NCI-H128 (cell line): ENCODE measurements around the gene NEDD4L.

Experiments used
- DNase-seq: peaks from one replicate; lab custom pipeline; 2025; ENCODE audit not compliant: unreplicated experiment; lab: John Stamatoyannopoulos, UW

The NEDD4L gene

DNA sequence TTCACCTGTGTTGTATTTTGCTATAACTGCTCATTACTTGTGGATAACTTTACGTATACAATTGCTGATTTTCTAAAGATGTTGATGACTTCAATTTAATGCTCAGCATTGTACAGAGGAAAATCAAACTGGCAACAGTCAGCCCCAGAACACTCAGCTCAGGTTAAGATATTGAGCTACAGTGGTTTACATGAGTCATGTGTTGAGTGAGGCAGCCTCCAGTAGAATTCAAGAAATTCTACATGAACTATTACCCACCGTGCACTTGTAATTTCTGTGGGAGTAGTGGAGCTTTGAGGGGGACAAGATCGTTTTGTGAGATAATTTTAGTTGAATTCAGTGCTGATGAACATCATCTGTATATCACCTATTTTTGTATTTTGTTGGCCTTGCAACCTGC lies 292.6 kb downstream of the NEDD4L start:
- no peak for DNase-seq

DNA sequence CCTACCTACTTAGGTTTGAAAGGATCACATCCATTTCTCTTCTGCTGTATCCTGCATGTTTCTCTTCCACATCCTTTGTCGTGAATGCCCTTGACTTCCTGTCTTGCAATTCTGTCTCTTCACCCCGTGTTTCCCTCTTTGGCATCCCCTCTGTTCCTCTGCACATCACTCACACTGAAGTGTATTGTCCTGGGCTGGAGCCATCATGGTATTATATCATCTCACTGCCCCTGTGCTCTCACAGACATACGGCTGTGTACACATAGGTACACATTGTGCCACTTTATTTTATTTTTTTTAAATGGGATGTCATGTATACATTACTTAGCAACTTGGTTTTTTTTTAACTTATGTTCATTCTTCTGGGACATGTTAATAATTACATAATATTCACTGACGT lies 293.3 kb downstream of the NEDD4L start:
- DNase-seq: no peak

DNA sequence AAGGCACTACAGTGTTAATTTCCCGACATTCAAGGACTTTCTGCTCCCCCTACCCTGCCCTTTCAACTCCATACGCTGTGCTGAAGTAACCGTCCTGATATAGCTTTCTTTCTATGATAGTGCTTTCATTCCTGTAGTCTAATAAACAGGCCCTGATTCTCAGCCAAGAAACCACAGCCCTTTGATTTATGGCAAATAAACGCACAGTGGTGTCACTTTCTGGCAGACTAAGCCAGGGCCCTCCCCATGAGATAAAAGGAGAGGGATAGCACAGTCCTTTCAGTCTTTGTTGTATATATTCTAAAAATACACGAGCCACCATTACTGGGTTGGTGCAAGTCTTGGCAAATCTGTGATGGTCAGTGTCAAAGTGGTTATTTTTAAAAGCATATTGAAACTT lies 293.7 kb downstream of the NEDD4L start:
- no peak for DNase-seq

DNA sequence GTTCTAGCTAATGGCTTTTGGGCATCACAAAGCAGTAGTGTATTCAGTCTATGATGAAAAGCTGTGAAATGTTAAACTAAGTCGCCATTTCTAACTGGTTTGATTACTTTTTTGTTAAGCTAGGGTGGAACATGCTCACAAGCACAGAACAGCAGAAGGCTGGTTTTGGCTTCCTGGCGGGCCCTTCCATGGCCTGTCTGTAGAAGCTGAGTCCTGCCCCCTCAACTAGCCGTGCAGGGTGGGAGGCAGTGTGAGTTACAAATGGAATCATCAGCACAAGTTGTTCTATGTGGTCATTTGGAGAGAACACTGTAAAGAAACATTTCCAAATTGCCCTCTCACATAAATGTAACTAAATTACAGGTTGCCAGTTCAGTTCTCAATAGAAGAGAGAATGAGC lies 294.1 kb downstream of the NEDD4L start:
- no peak for DNase-seq

DNA sequence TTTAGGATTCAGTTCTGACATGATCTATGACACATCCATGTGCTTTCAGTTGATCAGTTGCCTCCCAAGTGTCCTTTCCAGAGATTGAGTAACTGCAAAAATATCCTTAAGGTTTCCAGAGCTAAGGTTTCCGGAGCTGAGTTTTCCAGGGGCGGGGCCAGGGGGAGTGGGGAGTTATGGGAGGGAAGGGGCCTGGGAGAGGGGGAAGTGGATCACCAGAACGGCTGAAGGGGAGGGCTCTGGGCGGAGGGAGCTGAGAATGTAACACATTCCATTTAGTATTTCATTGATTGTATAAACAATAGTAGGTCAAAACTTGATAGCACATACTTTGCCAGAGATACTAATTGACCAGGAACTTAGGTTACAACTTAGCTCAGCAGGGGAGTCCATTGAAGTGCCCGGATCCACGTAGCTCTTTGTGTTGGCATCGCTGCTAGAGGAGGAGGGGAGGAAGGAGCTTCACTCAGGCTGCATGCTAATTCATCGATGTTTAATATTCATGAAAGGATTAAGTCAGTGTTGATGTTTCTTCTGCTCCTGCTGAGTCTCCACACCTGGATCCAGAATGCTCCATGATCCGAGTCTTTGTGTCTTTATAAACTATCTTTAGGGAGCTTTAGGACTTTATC lies 295.1 kb downstream of the NEDD4L start:
- peak; percentile 61 for DNase-seq

DNA sequence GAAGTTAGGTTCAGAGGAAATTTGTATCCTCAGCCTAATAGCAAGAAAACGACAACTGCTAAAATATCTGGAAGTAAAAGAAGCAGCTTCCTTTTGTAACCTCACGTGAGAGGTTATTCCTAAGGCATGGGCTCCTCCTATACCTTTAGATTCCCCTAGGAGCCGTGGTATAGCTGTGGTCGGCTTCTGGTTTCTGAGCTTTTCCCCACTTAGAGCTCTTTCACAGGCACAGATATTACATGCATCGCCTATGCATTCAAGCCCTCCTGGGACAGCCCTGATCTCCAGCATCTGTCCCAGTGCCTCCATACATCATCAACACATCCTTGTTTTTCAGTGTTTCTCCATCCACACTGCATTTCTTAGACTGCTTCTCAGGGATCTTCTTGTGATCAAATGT lies 295.9 kb downstream of the NEDD4L start:
- DNase-seq: no peak

DNA sequence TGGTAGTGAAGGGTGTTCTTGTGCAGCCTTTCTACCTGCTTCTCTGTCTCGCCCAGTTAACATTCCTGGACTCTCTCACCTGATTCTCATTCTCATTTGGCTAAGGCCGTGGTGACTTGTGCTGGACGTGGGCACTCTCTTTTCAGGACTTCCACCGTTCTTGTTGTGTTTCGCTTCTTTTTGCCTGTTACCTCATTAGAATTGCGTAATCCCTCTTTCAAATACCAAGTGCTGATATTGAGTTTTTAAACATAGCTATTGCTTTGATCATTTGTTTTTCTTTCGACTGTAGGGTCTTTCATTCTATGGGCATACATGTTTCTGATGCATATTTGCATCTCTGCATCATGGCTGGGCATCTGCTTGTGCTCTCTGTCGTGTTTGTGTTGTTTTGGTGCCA lies 297.9 kb downstream of the NEDD4L start:
- DNase-seq: no peak

DNA sequence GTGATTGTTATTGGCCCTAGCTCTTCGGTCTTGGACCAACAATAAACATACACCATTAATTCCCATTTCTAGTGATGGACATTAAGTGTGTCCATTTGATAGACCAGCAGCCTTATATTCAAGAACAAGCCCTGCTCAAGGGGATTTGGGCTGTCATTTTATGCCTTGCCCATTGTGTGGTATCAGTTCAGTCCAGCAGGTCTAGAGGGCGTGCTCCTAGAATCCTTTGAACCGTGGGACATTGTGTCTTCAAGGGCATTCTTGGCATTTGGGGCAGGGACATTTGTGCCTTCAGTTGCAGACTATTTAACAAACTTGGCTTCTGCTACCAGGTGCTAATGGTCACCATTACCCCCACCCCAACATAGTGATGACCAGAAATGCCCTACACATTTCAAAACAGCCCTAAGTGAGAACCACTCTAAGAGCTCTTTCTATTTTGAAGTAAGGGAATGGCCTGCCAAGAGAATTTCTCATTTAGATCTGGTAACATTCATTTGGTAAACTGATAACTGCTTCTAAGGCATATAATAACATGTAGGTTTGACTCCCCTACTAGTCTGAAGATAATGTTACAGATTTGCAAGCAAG lies 300.1 kb downstream of the NEDD4L start:
- no peak for DNase-seq

DNA sequence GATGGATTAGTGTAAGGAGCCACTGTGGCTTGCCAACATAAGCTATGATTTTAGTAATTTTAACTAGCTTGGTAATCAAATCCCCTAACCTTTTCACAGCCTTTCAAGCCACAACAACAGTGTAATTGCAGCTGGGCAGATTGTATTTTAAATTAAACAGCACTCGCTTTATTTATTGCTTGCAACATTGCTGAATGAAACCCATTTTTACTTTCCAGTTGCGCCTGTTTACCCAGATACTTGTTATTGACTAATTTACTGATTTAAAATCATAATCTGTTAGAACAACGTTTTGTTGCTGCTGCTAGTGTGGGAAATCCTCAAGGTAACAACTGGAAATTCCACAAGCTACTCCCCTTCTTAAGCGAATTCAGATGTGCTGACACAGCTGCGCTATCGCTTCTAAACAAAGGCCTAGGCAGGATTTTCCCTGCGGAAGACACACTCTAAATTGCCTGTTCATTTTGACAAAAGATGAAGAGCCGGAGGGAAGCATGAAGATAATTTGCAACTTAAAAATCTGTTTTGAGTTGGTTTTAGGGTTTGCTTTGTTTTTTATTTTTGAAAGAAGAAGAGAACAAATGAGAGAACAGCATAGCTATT lies 300.9 kb downstream of the NEDD4L start:
- DNase-seq: no peak

DNA sequence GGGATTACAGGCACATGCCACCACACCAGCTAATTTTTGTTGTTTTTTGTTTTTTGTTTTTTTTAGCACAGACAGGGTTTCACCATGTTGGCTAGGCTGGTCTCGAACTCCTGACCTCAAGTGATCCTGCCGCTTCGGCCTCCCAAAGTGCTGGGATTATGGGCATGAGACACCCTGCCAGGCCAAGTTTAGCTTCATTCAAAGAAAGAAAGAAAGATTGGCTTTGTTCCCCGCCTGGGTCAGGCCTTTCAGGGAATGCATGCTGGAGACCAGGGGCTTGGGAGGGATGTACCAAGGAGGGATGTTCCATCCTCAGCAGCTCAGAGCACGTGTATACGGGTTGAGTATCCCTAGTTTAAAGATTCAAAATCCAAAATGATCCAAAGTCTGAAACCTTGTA lies 301.8 kb downstream of the NEDD4L start:
- DNase-seq: no peak

DNA sequence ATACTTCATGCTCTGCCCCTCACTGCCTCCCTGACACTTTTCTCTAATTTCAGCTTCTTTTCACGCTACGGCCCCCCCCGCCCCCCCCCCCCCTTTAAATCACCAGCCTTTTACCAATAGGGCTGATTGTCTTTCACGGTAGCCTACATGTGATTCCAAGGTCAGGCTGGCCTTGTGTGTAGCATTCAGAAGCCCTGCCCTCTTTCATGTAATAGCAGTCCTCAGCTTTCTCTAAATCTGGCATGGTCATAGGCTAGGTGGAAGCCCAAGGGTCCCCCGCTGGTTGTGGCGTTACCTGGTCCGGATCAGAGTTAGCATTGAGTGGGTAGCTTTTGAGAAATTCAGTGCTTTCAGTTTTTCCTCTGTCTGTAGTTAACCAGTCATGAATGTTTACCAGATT lies 303.1 kb downstream of the NEDD4L start:
- DNase-seq: no peak

DNA sequence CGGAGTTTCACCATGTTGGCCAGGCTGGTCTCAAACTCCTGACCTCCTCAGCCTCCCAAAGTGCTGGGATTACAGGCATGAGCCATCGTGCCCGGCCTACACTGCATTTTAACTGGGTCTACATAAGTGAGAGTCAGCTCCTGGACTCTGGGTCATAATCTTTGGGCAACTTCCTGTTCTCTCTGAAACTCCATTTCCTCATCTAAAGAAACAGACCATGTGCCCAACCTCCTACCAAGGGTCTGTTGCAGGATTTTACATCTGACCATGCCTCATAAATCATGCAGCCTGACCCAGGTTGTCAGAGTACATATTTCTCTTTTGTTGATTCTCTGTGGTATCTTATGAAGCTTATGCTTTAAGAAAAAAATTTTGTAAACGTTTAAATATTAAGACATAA lies 304.5 kb downstream of the NEDD4L start:
- no peak for DNase-seq

DNA sequence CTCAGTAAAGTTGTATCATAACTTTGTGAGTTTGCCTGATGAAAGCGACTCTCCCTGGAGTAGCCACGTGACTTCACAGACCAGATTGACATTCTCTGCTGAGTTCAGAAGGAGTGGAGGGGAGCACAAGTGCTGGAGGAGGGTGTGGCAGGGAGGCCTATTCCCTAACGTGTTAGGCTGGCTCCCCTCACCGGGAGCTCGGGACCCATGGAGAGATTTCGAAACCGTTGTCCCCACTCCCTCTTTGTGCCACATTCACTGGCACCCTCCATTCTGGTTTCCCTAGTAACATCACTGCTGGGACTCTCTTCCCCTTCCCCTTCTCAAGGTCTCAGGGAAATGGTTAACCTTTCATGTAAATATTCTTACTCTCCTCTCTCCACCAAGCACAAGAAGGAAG lies 304.9 kb downstream of the NEDD4L start:
- no peak for DNase-seq

DNA sequence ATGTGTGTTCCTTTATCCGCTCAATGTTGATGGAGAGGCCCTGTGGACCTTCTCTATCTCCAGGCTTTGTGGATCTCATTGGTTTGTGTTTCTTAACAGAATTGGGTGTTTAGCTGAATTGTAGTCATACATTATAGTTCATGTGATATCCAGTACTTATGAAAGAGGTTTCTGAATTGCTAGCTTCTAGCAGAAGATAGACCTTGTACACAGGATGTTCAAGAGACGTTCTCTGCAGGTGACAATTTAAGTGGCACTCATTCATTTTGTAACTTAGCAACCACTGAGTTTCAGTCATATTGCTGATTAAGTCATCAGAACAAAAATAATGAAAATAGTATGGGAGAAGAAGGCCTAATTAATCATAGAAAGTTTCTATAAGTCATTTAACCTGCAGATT lies 305.6 kb downstream of the NEDD4L start:
- peak; percentile 38 for DNase-seq

DNA sequence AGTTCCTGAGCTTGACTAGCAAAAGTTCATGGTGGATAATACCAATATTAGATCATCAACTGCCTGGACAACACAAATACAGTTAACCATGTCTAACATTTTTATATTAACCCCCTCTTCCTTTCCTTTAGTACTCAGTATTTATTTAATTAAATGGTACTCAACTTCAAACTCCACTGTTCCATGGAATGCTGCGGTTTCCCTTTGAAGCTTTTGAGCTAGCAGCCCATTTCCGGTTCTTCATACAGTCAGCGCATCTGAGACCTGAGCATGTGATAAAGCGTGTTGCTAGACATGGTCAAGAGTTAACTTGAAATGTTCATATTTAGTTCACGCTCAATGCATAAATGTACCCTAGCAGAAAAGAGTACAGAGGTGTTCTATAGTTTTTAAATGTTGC lies 306.5 kb downstream of the NEDD4L start:
- DNase-seq: no peak

DNA sequence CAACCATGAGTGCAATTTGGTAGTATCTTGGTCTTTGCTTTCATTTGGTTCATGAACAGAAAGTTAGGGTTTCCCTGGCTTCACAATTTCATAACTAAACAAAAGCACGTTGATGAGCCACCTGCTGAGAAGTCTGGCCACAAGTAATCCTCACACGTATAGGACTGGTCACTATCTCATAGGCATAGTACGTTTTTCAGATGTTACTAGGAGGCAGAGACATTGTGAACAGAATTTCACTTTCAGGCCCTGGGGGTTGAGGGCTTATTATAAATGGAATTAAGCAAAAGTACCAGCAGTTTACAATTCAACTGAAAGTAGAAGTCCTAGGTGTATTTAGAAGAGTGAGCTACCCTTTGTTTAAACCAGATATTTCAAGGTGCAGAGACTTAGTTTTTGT lies 307.8 kb downstream of the NEDD4L start:
- DNase-seq: no peak

DNA sequence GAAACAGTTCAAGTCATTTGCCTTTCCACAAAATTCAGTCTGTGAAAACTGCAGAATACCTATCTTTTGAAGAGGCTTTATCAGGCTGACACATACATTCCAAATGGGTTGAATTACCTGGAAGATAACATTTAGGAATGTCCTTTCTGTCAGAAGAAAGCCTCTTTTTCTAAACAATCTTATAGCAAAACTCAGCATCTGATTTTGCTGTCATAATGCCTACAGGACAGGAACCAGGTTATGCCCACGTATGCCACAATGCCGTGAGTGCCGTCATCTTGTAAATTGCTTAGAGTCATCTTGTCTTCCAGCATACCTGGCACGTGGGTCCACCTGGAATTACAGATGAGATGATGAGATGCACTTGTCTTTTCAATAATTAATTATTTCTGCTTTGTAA lies 309.6 kb downstream of the NEDD4L start:
- no peak for DNase-seq

DNA sequence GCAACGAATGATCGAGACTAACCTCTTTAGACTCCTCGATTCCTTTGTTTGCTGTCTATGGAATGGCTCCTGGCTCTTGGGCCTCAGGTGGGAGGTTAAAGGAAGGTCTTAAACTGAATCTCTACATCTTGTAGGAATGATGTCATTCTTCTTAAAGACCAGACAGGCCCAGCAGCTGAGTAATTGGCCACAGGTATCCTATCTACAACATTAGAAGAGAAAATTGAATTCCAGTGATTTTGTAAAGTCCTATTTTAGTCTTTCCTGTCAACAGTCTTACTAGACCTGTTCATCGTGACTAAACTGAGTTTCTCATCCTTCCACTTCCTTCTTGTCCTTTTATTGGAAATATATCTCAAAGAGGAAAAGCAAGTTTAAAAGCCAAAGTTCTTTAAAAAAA lies 310.0 kb downstream of the NEDD4L start:
- no peak for DNase-seq

DNA sequence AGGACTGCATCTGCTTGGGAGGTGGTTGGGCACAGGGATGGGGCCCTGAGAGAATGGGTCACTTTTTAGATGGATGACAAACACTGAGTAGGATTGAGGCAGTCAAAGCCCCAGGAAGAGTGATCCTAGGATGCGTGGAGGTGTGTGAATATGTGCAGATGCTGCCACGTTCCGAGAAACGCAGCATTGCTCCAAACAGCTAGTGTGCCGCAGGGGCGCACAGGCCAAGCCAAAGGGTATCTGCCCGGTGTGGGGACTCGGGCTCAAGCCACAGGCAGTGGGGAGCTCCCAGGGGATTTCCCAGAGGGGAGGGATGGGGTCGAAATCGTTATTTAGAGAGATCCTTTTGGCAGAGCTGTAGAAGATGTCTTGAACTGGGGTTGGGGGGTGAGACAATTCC lies 310.8 kb downstream of the NEDD4L start:
- DNase-seq: no peak

DNA sequence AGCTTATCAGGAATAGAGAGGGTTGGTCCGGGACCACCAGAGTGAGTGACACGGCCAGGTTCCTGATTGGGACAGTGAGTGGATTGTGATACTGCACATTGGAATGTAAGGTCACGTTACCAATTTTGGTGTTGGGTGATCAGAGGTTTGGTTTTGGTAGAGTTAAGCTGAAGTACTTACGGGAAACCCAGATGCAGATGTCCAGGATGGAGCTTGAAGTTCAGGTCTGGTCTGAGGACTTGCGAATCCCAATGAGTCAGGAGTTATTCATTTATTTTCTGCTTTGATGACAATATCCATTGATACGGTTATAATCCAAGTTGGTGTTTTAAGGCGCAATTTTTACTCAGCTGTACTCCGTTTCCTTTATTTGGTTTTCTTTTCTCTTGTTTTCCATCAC lies 311.2 kb downstream of the NEDD4L start:
- DNase-seq: no peak

DNA sequence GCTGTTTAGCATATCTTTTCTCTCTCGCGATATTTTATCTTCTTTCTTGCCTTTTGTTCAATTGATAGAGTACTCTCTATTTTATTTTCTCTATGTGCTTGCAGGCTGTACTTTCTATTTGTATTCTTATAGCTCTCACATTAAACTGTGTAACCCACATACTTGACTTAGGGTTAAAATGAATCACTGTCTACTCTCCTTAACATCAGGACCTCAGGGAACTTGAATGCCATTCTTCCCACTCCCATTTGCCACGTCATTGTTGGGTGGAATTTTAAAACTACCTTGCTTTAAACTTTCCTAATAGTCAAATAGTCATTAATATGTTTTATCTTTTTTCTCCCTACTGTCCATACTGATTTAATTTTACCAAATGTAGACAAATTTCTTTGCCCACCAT lies 315.2 kb downstream of the NEDD4L start:
- no peak for DNase-seq

DNA sequence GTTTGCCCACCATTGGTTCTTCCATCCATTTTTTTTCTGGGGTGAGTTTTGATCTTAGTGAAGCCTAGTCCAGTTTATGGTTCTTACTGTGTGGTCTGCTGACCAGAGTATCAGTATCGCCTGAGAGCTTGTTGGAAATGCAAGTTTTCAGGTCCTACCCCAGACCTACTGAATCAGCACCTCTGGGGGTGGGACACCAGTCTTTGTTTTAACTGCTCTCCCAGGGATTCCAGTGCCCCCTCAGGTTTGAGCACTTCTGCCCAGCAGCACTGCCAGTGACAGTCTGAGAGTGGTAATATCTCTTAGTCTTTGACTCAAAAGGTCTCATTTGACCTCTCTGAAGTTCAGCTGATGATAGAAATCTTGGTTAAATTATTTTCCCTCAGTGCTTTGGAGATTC lies 315.6 kb downstream of the NEDD4L start:
- no peak for DNase-seq

DNA sequence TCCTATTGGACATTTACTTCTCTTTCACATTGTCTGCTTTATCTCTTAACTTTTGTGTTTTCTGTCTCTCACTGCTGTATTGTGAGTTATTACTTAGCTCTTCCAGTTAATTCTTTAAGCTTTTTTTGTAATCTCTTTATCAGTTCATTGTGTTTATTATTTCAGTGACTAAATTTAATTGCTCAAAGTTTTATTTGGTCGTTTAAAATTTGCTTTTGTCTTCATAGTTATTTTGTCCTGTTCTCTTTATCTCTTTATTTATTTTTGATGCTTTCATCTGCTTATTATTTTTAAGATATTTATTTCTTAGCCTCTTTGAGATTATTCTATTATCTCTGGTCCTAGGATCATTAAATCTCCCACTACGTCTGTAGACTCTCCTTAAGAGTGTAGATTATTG lies 316.3 kb downstream of the NEDD4L start:
- no peak for DNase-seq
